GM12874 (cell line): ENCODE data around the gene TUBB2A.

Experiments used
- CTCF ChIP-seq: IDR thresholded peaks from 2 replicates; pipeline ENCODE4 v1.5.1; 2011; ENCODE audit warnings: low read depth, mild to moderate bottlenecking, control low read depth, low read length, moderate library complexity; ENCODE audit not compliant: insufficient read depth

Gene TUBB2A

DNA sequence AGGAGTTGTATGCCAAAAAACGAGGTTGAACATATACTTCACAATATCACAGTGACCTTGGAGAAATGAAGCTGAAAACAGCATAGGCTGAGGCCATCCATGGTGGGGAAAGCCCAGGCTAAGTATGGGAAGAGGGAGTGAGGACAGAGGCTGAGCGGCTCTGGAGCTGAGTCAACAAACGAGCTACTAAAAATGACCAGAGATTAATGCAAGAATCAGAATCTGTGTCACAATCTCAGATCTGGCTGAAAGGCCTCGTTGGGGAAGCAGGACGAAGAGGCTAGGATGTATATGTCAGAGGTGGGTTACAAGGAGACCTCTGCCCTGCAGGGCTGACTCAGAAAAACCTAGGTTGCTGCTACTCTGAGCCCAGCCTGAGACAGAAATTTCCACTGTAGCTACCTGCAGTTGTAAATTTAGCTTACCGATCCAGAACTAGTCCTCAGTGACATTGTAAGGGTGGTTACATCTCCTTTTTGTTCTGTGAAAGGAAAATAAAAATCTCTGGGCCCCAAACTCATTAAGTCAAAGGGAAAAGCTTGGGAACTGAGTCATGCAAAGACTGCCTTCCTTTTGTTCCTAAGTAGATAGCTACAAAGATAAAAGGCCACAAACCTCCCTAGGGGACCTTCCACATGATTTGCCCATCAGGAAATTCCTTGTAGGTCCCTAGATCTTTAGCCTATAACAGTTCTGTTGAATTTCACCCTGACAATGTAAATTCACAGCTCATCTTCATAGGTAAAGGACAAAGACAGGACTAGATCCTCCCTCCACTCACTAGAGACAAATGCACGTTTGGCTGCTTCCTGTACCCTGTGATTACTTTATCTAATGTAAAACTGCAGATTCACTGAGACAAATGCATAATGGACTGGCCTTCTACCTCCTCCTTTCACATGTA, 8.5 kb upstream of the TUBB2A start:
- TF ChIP-seq CTCF = no peak

DNA sequence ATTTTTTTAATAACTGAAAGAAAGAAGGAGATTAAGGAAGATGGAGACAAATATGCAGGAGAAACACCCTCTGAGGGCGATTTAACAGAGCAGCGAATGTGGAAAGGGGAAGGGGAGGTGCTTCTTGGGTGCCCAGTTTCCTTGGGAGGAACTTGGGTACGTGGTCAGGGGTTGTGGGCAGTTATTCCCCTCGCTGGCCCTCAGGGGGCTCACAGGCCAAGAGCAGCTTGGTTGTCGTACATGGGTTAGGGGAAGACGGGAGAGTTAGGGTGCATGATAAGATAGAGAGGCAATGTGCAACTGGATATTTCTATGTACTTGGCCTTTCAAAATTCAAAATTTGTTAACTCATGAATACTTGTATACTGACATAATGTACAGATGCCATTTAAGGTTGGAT, 7.0 kb upstream of the TUBB2A start:
- TF ChIP-seq CTCF = no peak

DNA sequence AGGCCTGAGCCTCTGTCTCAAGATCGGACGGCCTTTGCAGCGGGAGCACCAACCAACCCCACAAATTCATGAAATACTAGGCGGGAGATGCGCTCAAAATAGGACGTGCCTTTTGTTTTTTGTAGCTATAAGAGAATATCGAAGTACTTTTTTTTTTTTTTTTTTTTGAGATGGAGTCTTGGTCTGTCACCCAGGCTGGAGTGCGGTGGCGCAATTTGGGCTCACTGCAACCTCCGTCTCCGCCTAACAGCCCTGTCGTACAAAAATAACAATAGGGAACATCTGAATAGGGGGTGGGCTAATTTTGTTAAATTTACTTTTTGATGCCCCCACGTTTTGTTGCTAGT, 5.9 kb upstream of the TUBB2A start:
- peak; percentile 22; the same call in 1 of the 2 replicates for TF ChIP-seq CTCF

- peak; percentile 30 for TF ChIP-seq CTCF
Measured at GRCh38 chr6:3162565-3163247, 5.4 kb upstream of the TUBB2A start.

DNA sequence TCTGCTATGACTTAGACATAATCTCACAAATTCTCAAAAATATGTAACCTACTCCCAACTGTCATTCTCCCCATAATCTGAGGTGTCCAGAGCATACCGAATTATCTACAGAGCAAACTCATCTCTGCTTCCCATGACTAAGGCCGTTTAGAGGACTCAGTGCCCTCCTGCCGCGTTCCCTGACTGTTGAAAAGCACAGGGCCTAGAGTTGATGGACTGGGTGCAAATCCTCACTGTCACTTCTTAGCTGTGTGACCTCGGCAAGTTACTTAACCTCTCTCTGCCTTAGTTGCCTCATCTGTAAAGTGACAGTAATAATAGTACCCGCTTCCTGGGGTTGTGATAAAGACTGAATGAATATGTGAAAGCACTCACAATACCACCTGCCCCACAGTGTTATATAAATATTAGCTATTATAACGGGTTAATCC, 4.7 kb upstream of the TUBB2A start:
- TF ChIP-seq CTCF = no peak

- TF ChIP-seq CTCF = no peak
Measured at GRCh38 chr6:3159805-3160781, 2.7 kb upstream of the TUBB2A start.

DNA sequence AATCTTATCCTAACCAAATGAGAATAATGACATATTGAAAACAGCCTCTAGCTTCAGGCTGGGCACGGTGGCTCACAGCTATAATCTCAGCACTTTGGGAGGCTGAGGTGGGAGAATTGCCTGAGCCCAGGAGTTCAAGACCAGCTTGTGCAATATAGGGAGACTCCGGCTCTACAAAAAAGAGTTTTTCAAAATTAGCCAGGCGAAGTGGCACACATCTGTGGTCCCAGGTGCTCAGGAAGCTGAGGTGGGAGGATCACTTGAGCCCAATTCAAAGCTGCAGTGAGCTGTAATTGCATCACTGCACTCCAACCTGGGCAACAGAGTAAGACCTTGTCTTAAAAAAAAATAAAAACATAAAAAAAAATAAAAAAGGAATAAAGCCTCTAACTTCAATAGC, 4.7 kb downstream of the TUBB2A start:
- TF ChIP-seq CTCF = no peak
